ENCODE results near the gene PDE2A.

PDE2A gene

DNA sequence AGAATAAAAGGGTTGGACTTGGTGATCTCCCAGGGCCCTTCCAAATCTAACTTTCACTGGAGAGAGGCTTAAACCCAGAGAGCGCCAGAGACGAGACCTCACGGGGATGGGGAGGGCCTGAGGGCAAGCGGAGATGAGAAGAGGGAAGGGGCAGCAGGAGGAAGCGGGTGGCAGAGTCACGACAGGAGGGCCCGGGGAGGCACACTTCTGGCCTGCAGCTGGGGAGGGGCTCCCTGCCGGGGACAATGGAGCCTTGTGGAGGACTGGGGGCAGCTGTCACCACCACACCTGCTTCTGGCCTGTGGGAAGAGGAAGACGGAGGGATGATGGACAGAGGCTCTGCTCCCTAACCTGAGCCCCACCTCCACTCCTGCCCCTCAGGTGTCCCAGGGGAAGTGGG lies 40.2 kb downstream of the PDE2A start:
- no peak overlapping the region for H3K9ac ChIP-seq (ENCODE audit: low read length in 2 of 2)
- H3K36me3 ChIP-seq (ENCODE audit: control insufficient read depth in 2 of 2, insufficient read depth in 2 of 2, low read length in 2 of 2): no peaks in the 10 kb centered on the region
- no peak overlapping the region for H3K4me3 ChIP-seq (ENCODE audit: low read length in 2 of 2)
- no peaks in the 10 kb centered on the region for H3K27me3 ChIP-seq (ENCODE audit: control insufficient read depth in 1 of 2, insufficient read depth in 2 of 2, low read length in 2 of 2)
- H3K27ac ChIP-seq (ENCODE audit: low read length): peak overlapping the region; percentile 94
- peaks cover 78% of the 10 kb centered on the region for H3K4me1 ChIP-seq (ENCODE audit: control insufficient read depth, insufficient read depth, low read length)
- H3K9me3 ChIP-seq (ENCODE audit: control insufficient read depth in 2 of 2, low read length in 2 of 2): no peaks in the 10 kb centered on the region

GRCh38 chr11:72633068-72633467 lies 41.2 kb downstream of the PDE2A start:
- Histone ChIP-seq H3K4me3 (ENCODE audit: low read length in 2 of 2) (no peak overlapping the region), H3K27me3 (ENCODE audit: control insufficient read depth in 1 of 2, insufficient read depth in 2 of 2, low read length in 2 of 2) (no peaks in the 10 kb centered on the region), H3K9ac (ENCODE audit: low read length in 2 of 2) (peak overlapping the region; percentile 13 to 32), H3K9me3 (ENCODE audit: control insufficient read depth in 2 of 2, low read length in 2 of 2) (no peaks in the 10 kb centered on the region), H3K4me1 (ENCODE audit: control insufficient read depth, insufficient read depth, low read length) (peaks cover 76% of the 10 kb centered on the region), H3K27ac (ENCODE audit: low read length) (peak overlapping the region; percentile 94), H3K36me3 (ENCODE audit: control insufficient read depth in 2 of 2, insufficient read depth in 2 of 2, low read length in 2 of 2) (no peaks in the 10 kb centered on the region)

GRCh38 chr11:72631806-72632731 lies 42.2 kb downstream of the PDE2A start:
- Histone ChIP-seq H3K27ac (ENCODE audit: low read length) (peak overlapping the region; percentile 94), H3K4me1 (ENCODE audit: control insufficient read depth, insufficient read depth, low read length) (peaks cover 78% of the 10 kb centered on the region), H3K9ac (ENCODE audit: low read length in 2 of 2) (peak overlapping the region in 1 of 2 donors; percentile 36), H3K9me3 (ENCODE audit: control insufficient read depth in 2 of 2, low read length in 2 of 2) (no peaks in the 10 kb centered on the region), H3K27me3 (ENCODE audit: control insufficient read depth in 1 of 2, insufficient read depth in 2 of 2, low read length in 2 of 2) (no peaks in the 10 kb centered on the region), H3K36me3 (ENCODE audit: control insufficient read depth in 2 of 2, insufficient read depth in 2 of 2, low read length in 2 of 2) (no peaks in the 10 kb centered on the region), H3K4me3 (ENCODE audit: low read length in 2 of 2) (peak overlapping the region; percentile 31 to 40)

DNA sequence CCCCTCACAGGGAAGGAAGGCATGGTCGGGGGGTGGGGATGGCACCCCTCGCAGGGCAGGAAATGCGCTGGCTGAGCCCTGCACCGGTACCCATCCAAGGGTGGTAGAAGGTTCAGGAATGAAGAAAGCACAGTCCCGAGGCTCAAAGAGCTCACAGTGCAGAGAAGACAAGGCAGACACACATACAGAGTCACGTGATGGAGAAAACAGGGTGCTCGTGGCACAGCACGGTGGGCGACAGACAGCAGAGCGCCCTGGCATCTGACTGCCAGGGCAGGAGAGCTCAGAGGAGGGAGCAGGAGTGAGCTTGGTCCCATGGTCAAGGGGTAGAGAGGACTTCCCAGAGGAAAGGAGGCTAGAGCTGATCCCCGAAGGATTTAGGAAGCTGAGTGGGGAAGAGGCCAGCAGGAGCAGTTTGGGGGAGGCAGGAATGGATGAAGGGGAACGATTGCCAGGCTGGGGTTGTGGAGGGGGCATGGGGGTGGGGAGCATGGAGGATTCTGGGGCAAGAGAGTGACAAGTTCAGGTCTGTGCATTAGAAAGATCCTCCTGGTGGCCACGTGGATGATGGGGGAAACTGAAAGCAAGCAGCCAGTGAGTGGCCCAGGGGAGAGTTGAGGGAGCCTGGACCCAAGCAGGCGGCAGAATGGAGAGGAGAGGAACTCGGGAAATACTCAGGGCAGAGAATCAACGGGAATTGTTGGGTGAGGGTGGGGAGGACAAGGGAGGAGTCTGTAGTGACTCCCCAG lies 43.9 kb downstream of the PDE2A start:
- Histone ChIP-seq H3K27ac (ENCODE audit: low read length) (peak overlapping the region; percentile 94), H3K4me3 (ENCODE audit: low read length in 2 of 2) (no peak overlapping the region), H3K9me3 (ENCODE audit: control insufficient read depth in 2 of 2, low read length in 2 of 2) (no peaks in the 10 kb centered on the region), H3K27me3 (ENCODE audit: control insufficient read depth in 1 of 2, insufficient read depth in 2 of 2, low read length in 2 of 2) (no peaks in the 10 kb centered on the region), H3K36me3 (ENCODE audit: control insufficient read depth in 2 of 2, insufficient read depth in 2 of 2, low read length in 2 of 2) (no peaks in the 10 kb centered on the region), H3K4me1 (ENCODE audit: control insufficient read depth, insufficient read depth, low read length) (peaks cover 85% of the 10 kb centered on the region), H3K9ac (ENCODE audit: low read length in 2 of 2) (peak overlapping the region; percentile 29 to 47)

GRCh38 chr11:72629266-72629665 lies 45.0 kb downstream of the PDE2A start:
- Histone ChIP-seq H3K36me3 (ENCODE audit: control insufficient read depth in 2 of 2, insufficient read depth in 2 of 2, low read length in 2 of 2) (peaks cover 0 to 2% of the 10 kb centered on the region in 2 donors), H3K9ac (ENCODE audit: low read length in 2 of 2) (peak overlapping the region; percentile 47 to 55), H3K27me3 (ENCODE audit: control insufficient read depth in 1 of 2, insufficient read depth in 2 of 2, low read length in 2 of 2) (no peaks in the 10 kb centered on the region), H3K4me1 (ENCODE audit: control insufficient read depth, insufficient read depth, low read length) (peaks cover 93% of the 10 kb centered on the region), H3K4me3 (ENCODE audit: low read length in 2 of 2) (no peak overlapping the region), H3K9me3 (ENCODE audit: control insufficient read depth in 2 of 2, low read length in 2 of 2) (no peaks in the 10 kb centered on the region), H3K27ac (ENCODE audit: low read length) (peak overlapping the region; percentile 94)

DNA sequence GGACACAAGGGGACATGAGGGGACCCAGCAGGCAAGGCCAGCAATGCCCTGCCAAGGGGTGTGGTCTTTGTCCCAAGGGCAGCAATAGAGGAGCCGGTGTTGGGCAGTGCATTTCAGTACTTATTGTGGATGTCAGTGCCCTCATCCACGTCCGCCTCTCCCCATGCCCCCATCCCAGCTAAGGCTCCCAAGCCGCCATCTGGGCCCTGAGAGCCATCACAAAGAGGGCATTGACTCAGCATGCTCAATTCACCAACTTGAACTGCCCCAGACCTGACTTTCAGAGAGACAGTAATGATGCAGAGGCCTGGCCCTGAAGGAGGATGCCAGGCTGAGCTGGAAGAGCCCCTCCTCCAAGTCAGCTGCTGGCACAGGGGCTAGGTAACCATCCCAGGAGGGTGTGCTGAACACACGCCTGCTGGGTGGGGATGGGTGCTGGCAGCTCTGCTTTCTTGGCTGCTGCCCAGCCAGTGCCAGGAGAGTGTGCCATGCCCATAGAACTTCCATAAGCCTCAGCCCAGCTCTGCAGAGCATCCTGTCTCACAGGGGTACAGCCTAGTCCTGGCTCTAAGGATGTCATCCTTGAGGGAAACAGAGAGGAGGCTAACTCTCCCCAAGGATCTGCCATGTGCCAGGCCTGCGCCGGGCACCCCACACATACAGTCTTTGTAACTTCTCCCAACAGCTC lies 46.5 kb downstream of the PDE2A start:
- Histone ChIP-seq H3K4me3 (ENCODE audit: low read length in 2 of 2) (peak overlapping the region; percentile 7 to 15), H3K27me3 (ENCODE audit: control insufficient read depth in 1 of 2, insufficient read depth in 2 of 2, low read length in 2 of 2) (no peaks in the 10 kb centered on the region), H3K9me3 (ENCODE audit: control insufficient read depth in 2 of 2, low read length in 2 of 2) (no peaks in the 10 kb centered on the region), H3K9ac (ENCODE audit: low read length in 2 of 2) (peak overlapping the region; percentile 14 to 42), H3K4me1 (ENCODE audit: control insufficient read depth, insufficient read depth, low read length) (peaks cover 84% of the 10 kb centered on the region), H3K36me3 (ENCODE audit: control insufficient read depth in 2 of 2, insufficient read depth in 2 of 2, low read length in 2 of 2) (peaks cover 0 to 2% of the 10 kb centered on the region in 2 donors), H3K27ac (ENCODE audit: low read length) (peak overlapping the region; percentile 94)

- H3K36me3 ChIP-seq (ENCODE audit: control insufficient read depth in 2 of 2, insufficient read depth in 2 of 2, low read length in 2 of 2): peaks cover 0 to 2% of the 10 kb centered on the region in 2 donors
- H3K4me3 ChIP-seq (ENCODE audit: low read length in 2 of 2): no peak overlapping the region
- peaks cover 71% of the 10 kb centered on the region for H3K4me1 ChIP-seq (ENCODE audit: control insufficient read depth, insufficient read depth, low read length)
- H3K27ac ChIP-seq (ENCODE audit: low read length): peak overlapping the region; percentile 94
- no peaks in the 10 kb centered on the region for H3K27me3 ChIP-seq (ENCODE audit: control insufficient read depth in 1 of 2, insufficient read depth in 2 of 2, low read length in 2 of 2)
- H3K9ac ChIP-seq (ENCODE audit: low read length in 2 of 2): peak overlapping the region; percentile 53 to 64
- no peaks in the 10 kb centered on the region for H3K9me3 ChIP-seq (ENCODE audit: control insufficient read depth in 2 of 2, low read length in 2 of 2)
Observed at GRCh38 chr11:72626414-72626936, 47.7 kb downstream of the PDE2A start.

GRCh38 chr11:72625691-72626413 lies 48.4 kb downstream of the PDE2A start:
- Histone ChIP-seq H3K9ac (ENCODE audit: low read length in 2 of 2) (peak overlapping the region; percentile 53 to 64), H3K4me3 (ENCODE audit: low read length in 2 of 2) (peak overlapping the region in 1 of 2 donors; percentile 44), H3K9me3 (ENCODE audit: control insufficient read depth in 2 of 2, low read length in 2 of 2) (no peaks in the 10 kb centered on the region), H3K27me3 (ENCODE audit: control insufficient read depth in 1 of 2, insufficient read depth in 2 of 2, low read length in 2 of 2) (no peaks in the 10 kb centered on the region), H3K4me1 (ENCODE audit: control insufficient read depth, insufficient read depth, low read length) (peaks cover 65% of the 10 kb centered on the region), H3K27ac (ENCODE audit: low read length) (peak overlapping the region; percentile 94), H3K36me3 (ENCODE audit: control insufficient read depth in 2 of 2, insufficient read depth in 2 of 2, low read length in 2 of 2) (peaks cover 0 to 2% of the 10 kb centered on the region in 2 donors)

DNA sequence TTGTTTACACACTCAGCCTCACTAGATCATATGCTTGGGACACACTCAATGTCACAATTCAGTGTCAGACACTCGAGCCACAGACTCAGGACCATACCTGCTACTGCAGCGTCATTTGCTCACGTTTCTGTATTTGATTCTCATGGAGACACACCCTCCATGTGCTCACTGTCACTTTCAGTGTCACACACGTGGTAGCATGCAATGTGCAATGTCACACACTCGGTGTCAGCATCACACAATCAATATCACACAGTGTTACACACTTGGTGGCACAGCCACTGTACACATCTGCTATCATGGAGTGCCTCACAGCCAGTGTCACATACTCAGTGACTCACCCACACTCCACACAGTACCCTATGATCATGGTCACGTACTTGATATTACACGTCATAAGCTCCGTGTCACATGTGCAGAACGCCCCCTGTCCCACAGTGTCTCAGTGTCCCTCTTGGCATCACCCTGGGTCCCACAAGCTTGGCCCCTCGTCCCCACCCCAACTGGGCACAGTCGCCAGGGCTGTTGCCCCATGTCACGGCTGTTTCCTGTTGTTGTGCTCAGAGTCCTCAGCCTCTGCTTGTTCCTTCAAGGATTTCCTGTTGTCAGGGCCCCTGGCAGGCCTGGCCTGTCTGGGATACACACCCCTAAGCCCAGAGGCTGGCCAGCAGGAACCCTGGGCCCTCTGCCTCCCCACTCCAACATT lies 49.6 kb downstream of the PDE2A start:
- Histone ChIP-seq H3K4me3 (ENCODE audit: low read length in 2 of 2) (peak overlapping the region in 1 of 2 donors; percentile 44), H3K4me1 (ENCODE audit: control insufficient read depth, insufficient read depth, low read length) (peaks cover 53% of the 10 kb centered on the region), H3K27ac (ENCODE audit: low read length) (peak overlapping the region; percentile 94), H3K9ac (ENCODE audit: low read length in 2 of 2) (peak overlapping the region in 1 of 2 donors; percentile 53), H3K36me3 (ENCODE audit: control insufficient read depth in 2 of 2, insufficient read depth in 2 of 2, low read length in 2 of 2) (peaks cover 0 to 2% of the 10 kb centered on the region in 2 donors), H3K9me3 (ENCODE audit: control insufficient read depth in 2 of 2, low read length in 2 of 2) (no peaks in the 10 kb centered on the region), H3K27me3 (ENCODE audit: control insufficient read depth in 1 of 2, insufficient read depth in 2 of 2, low read length in 2 of 2) (no peaks in the 10 kb centered on the region)
